HG02884 (cell line): ENCODE data around the gene TMEM200B.
"Not testable (repeated sequence)": the region's sequence is repeated elsewhere in the genome, so short reads cannot be mapped to it uniquely, and the experiment has no call there.

Experiments used
- ATAC-seq: cut with Tn5 transposase; IDR thresholded peaks from one replicate; pipeline ENCODE4 v1.9.1; 2021; ENCODE audit warnings: mild to moderate bottlenecking, moderate library complexity; ENCODE audit not compliant: unreplicated experiment

The TMEM200B gene

DNA sequence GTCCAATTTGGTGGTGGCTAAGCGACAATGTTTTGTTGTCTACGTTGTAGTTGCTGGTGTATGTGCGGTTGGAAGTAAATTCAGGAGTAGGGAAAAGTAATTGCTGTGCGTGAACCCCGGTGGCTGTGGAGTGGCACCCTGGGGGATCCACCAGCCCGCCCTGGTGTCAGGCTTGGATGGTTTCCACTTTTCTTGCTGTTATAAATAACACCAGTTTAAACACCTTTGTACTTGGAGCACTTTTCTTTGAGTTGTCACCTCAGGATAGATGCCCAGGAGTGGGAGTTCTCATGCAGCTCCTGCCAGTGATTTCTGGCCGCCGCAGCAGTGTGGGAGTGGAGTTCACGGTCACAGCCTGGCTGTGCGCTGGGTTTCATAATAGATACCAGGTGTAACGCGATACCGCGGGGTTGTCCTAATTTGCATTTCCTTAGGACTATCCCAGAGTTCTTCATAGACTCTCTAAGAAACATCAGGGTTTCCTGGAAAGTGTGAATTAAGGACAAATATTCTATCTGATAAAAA lies 12.8 kb upstream of the TMEM200B start:
- no peak for ATAC-seq

- ATAC-seq, result no peak
Observed at GRCh38 chr1:29134695-29135028, 11.0 kb upstream of the TMEM200B start.

GRCh38 chr1:29133861-29134694 lies 10.4 kb upstream of the TMEM200B start:
- ATAC-seq, result no peak

DNA sequence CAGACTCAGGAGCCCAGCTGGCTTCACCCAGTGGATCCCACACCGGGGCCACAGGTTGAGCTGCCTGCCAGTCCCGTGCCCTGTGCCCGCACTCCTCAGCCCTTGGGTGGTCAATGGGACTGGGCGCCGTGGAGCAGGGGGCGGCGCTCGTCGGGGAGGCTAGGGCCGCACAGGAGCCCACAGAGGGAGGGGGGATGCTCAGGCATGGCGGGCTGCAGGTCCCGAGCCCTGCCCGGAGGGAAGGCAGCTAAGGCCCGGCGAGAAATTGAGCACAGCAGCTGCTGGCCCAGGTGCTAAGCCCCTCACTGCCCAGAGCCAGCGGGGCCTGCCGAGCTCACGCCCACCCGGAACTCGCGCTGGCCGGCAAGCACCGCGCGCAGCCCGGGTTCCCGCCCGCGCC lies 7.4 kb upstream of the TMEM200B start:
- not testable (repeated sequence) for ATAC-seq

DNA sequence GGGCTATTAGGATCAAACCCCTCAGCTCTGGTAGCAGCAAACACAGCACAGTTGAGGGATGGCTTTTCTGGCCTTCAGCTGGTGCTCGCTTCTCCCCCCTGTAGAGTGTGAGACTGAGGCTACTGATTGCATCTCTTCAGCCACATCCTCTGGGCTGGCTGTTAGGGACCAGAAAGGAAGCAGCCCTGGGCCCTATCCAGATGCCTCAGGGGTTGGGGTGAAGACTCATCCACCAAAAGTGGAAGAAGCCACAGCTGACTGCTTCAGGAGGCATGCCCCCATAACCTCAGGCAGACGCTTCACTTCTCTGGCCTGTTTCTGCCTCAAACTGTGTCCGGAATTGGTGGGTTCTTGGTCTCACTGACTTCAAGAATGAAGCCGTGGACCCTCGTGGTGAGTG lies 6.2 kb upstream of the TMEM200B start:
- no peak for ATAC-seq

- no peak for ATAC-seq
Observed at GRCh38 chr1:29128739-29129138, 5.0 kb upstream of the TMEM200B start.

- no peak for ATAC-seq
Observed at GRCh38 chr1:29126198-29126597, 2.5 kb upstream of the TMEM200B start.

GRCh38 chr1:29125788-29126187 lies 2.1 kb upstream of the TMEM200B start:
- ATAC-seq, result no peak

DNA sequence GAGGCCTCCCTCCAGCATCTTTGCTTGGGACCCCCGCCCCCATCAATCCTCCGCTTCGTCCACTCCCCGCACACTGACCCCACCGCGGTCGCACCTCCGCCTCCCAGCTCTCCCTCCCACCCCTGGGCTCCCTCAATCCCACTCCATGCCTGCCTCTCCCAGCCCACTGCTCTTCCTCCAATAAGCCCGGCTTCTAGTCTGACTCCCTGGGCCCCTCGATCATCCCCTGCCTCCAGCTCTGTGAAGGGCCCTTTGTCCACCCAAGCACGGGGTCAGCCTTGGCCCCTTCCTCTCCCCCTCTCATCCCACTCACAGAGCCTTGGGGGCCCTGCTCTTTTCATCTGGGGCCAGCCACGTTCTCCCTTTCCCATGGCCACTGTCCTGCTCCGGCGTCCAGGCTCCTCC lies 1.5 kb upstream of the TMEM200B start:
- ATAC-seq, result no peak

DNA sequence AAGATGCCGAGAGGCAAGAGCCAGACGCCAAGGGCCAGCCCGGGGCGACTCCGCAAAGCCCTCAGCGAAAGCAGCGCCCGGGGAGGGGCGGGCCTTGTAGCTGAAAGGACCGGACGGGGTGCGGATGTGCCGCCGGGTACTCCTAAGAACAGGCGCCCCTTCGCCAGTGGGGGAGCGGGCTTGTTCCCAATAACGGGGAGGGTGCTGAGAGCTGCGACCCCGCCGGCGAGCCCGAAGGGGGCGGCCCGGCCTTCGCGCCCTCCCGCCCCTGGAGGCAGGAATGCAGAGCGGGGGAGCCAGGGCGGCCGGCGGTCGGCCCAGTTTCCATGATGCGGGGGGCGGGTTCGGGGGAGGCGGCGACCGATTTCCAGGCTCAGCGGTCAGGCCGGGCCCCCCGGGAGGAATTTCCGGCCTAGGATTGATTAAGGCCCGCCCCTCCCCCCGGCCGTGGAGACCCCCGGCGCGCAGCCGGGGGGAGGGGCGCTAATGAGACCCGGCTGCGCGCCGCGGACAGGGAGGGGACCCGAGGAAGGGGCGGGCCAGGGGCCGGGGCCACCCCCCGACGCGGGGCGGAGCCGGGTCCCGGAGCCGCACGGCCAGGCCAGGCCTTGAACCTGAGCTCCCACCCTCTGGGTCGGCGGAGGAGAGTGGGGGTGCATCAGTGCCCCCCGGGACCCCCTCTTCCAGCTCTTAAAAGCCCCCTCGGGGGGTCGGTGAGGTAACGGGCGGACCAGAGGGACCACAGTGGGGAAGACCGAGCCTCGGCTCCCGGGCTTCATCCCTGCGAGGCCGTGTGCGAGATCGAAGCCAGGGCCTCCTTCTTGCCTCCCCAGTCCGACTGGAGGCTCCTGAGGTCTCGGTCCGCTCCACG lies 898 bp upstream of the TMEM200B start:
- no peak for ATAC-seq

- no peak for ATAC-seq
Observed at GRCh38 chr1:29123053-29123886, 433 bp downstream of the TMEM200B start.

- ATAC-seq, result no peak
Observed at GRCh38 chr1:29122682-29123052, 1.0 kb downstream of the TMEM200B start.

- no peak for ATAC-seq
Observed at GRCh38 chr1:29121936-29122681, 1.6 kb downstream of the TMEM200B start.

- ATAC-seq, result no peak
Observed at GRCh38 chr1:29121516-29121935, 2.2 kb downstream of the TMEM200B start.

- no peak for ATAC-seq
Observed at GRCh38 chr1:29120947-29121485, 2.7 kb downstream of the TMEM200B start.

DNA sequence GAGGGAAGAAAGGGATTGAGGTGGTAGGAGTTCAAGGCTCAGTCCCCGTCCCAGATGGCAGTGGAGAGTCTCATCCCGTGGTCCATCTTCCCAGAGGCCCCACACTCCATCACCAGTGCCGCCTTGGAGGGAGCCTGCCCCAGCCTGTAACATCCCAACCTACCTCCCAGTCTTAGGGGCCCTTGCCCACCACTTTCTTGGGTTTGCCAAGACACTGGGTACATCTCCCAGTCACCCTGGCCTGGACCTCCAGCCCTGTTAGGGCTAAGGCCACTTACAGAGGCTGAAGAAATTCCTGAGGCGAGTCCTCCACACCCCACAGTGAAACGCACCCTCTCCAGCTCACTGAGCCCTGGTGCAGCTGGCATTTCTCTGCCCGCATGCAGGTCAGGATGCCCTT lies 3.3 kb downstream of the TMEM200B start:
- no peak for ATAC-seq

GRCh38 chr1:29119121-29119929 lies 4.4 kb downstream of the TMEM200B start:
- ATAC-seq, result no peak

DNA sequence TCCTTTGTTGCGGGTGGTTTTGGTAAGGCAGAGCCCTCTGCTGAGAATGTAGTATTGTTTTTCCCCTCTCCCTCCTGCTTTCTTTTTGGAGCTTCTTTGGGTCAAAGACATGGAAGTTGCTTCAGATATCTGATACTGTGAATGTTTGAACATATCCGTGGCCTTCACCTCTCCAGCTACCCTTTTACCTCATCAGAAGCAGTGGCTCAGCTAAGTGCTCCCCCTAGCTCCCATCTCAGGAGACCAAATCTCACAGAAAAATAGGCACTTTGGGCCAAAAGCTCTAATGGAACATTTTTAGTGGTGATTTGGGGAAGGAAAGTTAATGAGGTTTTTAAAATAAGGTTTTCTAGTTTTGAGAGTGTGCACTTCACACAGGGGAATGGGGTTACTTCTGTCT lies 6.3 kb downstream of the TMEM200B start:
- no peak for ATAC-seq

- no peak for ATAC-seq
Observed at GRCh38 chr1:29114654-29115053, 9.0 kb downstream of the TMEM200B start.
